Left ventricle myocardium inferior (tissue), 1 donor: ENCODE measurements around the gene PTPN23. TPM values are rescaled to one million over a fixed set of nuclear protein-coding genes. Genes with fewer than 3 reads are reported as not detected.
"Not testable (repeated sequence)": the region's sequence is repeated elsewhere in the genome, so short reads cannot be mapped to it uniquely, and the experiment has no call there.

Experiments
- DNase-seq: peaks from one replicate; pipeline ENCODE4 v3.0.0-alpha.2; 2020
- H3K27ac ChIP-seq: fragments of 200-600 bp; replicated peaks from 2 replicates; pipeline ENCODE4 v1.8.0; 2021
- H3K27me3 ChIP-seq: fragments of 200-600 bp; 2 replicates; pipeline ENCODE4 v1.8.0; 2021; ENCODE audit warnings: low read depth
- H3K36me3 ChIP-seq: fragments of 200-600 bp; 2 replicates; pipeline ENCODE4 v1.8.0; 2021
- H3K4me1 ChIP-seq: fragments of 200-600 bp; 2 replicates; pipeline ENCODE4 v1.8.0; 2021
- H3K4me3 ChIP-seq: fragments of 200-600 bp; 2 replicates; pipeline ENCODE4 v1.8.0; 2021; ENCODE audit warnings: mild to moderate bottlenecking, moderate library complexity
- H3K9me3 ChIP-seq: fragments of 200-600 bp; replicated peaks from 2 replicates; pipeline ENCODE4 v1.8.0; 2021
- CTCF ChIP-seq: fragments of 200-600 bp; IDR thresholded peaks from 2 replicates; pipeline ENCODE4 v1.8.0; 2021; ENCODE audit warnings: antibody characterized with exemption, mild to moderate bottlenecking, borderline replicate concordance
- intact Hi-C: fragments of 100-400 bp; cut with micrococcal nuclease; formaldehyde crosslinking; loops from one replicate; pipeline ENCODE4 v1.11.0; 2022
- total RNA-seq: library from RNA; stranded (reverse); fragmentation: NEBNext Ultra II Directional; extraction: Animal tissue kit (Norgen Biotek cat#: 25700); gene quantifications from one replicate; pipeline ENCODE4 v1.2.1, GENCODE V29; 2021
- donor health status: DM: no; HTN: yes; CAD: no; lungs with severe emphysema.

Gene PTPN23
- total RNA-seq, 1 donor from 2014 or later = 20.0 TPM

- peaks cover 12% of the 10 kb centered on the region for H3K9me3 ChIP-seq
- no peaks in the 10 kb centered on the region for H3K27me3 ChIP-seq
- peaks cover 30% of the 10 kb centered on the region for H3K4me1 ChIP-seq
- no peak for DNase-seq
- no peaks in the 10 kb centered on the region for H3K36me3 ChIP-seq
- H3K27ac ChIP-seq = no peak overlapping the region
- intact Hi-C loops = no loop called here
- TF ChIP-seq CTCF = no peak
- H3K4me3 ChIP-seq = no peak overlapping the region
These were observed 76.2 kb downstream of the PTPN23 start for GRCh38 chr3:47456984-47457383.

GRCh38 chr3:47459534-47460085 lies 78.8 kb downstream of the PTPN23 start:
- H3K36me3 ChIP-seq, H3K4me3 ChIP-seq, H3K27ac ChIP-seq, DNase-seq, intact Hi-C loops, H3K27me3 ChIP-seq: not testable (repeated sequence)
- Histone ChIP-seq H3K9me3 (peaks cover 12% of the 10 kb centered on the region), H3K4me1 (peaks cover 28% of the 10 kb centered on the region)

Other genes starting within 250 kb of the PTPN23 start
- 26.4 TPM for gene SETD2, start 216.9 kb upstream of the PTPN23 start, total RNA-seq
- gene KIF9, start 98.2 kb upstream of the PTPN23 start, total RNA-seq = 13.5 TPM
- gene KLHL18, start 98.1 kb upstream of the PTPN23 start, total RNA-seq = 54.7 TPM
- gene SCAP, start 94.9 kb downstream of the PTPN23 start, total RNA-seq = 43.1 TPM
- gene ELP6, start 132.7 kb downstream of the PTPN23 start, total RNA-seq = 20.4 TPM
- 0.22 TPM for gene CSPG5, start 197.8 kb downstream of the PTPN23 start, total RNA-seq